Measurements from ENCODE around the gene LSM7. TPM values are rescaled to one million over a fixed set of nuclear protein-coding genes. Genes with fewer than 3 reads are reported as not detected.

LSM7 gene
- total RNA-seq, 1 experiment from 2014 or later, result 152 TPM

- H3K4me3 ChIP-seq (ENCODE audit: low read depth, low read length, poor library complexity, severe bottlenecking), result no peak overlapping the region
- no peaks in the 10 kb centered on the region for H3K9me3 ChIP-seq (ENCODE audit: low read depth, low read length, poor library complexity, severe bottlenecking)
- ChIA-PET POLR2A (ENCODE audit: low non-redundant PET) (interaction anchor here (0.7 kb wide), 1 partner anchor 9 kb away, joined by 5 read pairs; no protein-coding TSS in a partner anchor), CTCF (no interaction called here)
- TF ChIP-seq CTCF (conservative IDR thresholded peaks at IDR 0.05; ENCODE audit: low read depth, low read length), result no peak
- TF ChIP-seq EZH2 (IDR thresholded peaks at IDR 0.05; ENCODE audit: borderline replicate concordance, low read depth, low read length, poor library complexity, severe bottlenecking), result no peak
- DNase-seq (ENCODE audit: low spot score), result no peak
- H3K27me3 ChIP-seq (replicated peaks; ENCODE audit: insufficient read depth, low read depth, low read length, poor library complexity), result no peaks in the 10 kb centered on the region
- no peaks in the 10 kb centered on the region for H3K4me1 ChIP-seq (ENCODE audit: insufficient read depth, low read length, poor library complexity, severe bottlenecking)
- no TSS peak for BruUV-seq (replicated peaks)
- no peaks in the 10 kb centered on the region for H3K36me3 ChIP-seq (ENCODE audit: insufficient read depth, low read length, poor library complexity, severe bottlenecking)
- H3K27ac ChIP-seq (ENCODE audit: low read depth, low read length, poor library complexity, severe bottlenecking), result no peak overlapping the region
- intact Hi-C loops (cut with micrococcal nuclease; ENCODE audit: unreplicated experiment), result no loop called here
These were observed 43.3 kb upstream of the LSM7 start for GRCh38 chr19:2371656-2372055.

GRCh38 chr19:2365201-2365970, 37.0 kb upstream of the LSM7 start:
- peak; percentile 45 for DNase-seq (ENCODE audit: low spot score)
- CTCF ChIA-PET, result interaction anchor here (0.6 kb wide), 2 partner anchors 112 to 480 kb away, joined by 3 to 9 read pairs; partner anchors contain the start of gene ABHD17A
- no peak overlapping the region for H3K4me3 ChIP-seq (ENCODE audit: low read depth, low read length, poor library complexity, severe bottlenecking)
- no peak for TF ChIP-seq CTCF (conservative IDR thresholded peaks at IDR 0.05; ENCODE audit: low read depth, low read length)
- TF ChIP-seq EZH2 (IDR thresholded peaks at IDR 0.05; ENCODE audit: borderline replicate concordance, low read depth, low read length, poor library complexity, severe bottlenecking), result no peak
- intact Hi-C loops (cut with micrococcal nuclease; ENCODE audit: unreplicated experiment), result no loop called here
- no peaks in the 10 kb centered on the region for H3K4me1 ChIP-seq (ENCODE audit: insufficient read depth, low read length, poor library complexity, severe bottlenecking)
- H3K9me3 ChIP-seq (ENCODE audit: low read depth, low read length, poor library complexity, severe bottlenecking), result no peaks in the 10 kb centered on the region
- H3K27me3 ChIP-seq (replicated peaks; ENCODE audit: insufficient read depth, low read depth, low read length, poor library complexity), result peaks cover 5% of the 10 kb centered on the region
- POLR2A ChIA-PET (ENCODE audit: low non-redundant PET), result interaction anchor here (0.6 to 0.7 kb wide), 2 partner anchors 10 to 107 kb away, joined by 3 to 7 read pairs; no protein-coding TSS in a partner anchor
- no peaks in the 10 kb centered on the region for H3K36me3 ChIP-seq (ENCODE audit: insufficient read depth, low read length, poor library complexity, severe bottlenecking)
- H3K27ac ChIP-seq (ENCODE audit: low read depth, low read length, poor library complexity, severe bottlenecking), result no peak overlapping the region
- no TSS peak for BruUV-seq (replicated peaks)

DNA sequence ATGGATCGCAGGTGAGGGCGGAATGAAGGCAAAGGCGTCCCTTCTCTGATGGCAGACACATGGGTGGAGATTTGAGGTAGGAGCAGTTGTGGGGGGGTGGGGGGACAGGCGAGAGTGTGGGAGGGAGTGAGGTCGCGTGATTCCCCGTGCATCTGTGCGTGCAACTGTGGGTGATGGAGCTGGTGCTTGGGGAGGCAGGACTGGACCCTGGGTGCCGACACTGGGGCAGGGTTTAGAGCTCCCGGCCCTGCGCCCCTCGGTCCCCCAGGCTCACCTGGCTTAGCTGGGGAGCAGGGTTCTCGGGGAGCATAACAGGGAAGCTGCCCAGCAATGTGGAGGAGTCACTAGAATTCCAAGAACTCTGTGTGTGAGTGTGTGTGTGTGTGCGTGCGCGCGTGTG, 35.0 kb upstream of the LSM7 start:
- no peak overlapping the region for H3K27ac ChIP-seq (ENCODE audit: low read depth, low read length, poor library complexity, severe bottlenecking)
- peaks cover 21% of the 10 kb centered on the region for H3K27me3 ChIP-seq (replicated peaks; ENCODE audit: insufficient read depth, low read depth, low read length, poor library complexity)
- DNase-seq (ENCODE audit: low spot score), result no peak
- no peaks in the 10 kb centered on the region for H3K4me1 ChIP-seq (ENCODE audit: insufficient read depth, low read length, poor library complexity, severe bottlenecking)
- H3K9me3 ChIP-seq (ENCODE audit: low read depth, low read length, poor library complexity, severe bottlenecking), result no peaks in the 10 kb centered on the region
- ChIA-PET POLR2A (ENCODE audit: low non-redundant PET) (interaction anchor here (0.9 kb wide), 1 partner anchor 32 kb away, joined by 5 read pairs; no protein-coding TSS in a partner anchor), CTCF (no interaction called here)
- no peak for TF ChIP-seq EZH2 (IDR thresholded peaks at IDR 0.05; ENCODE audit: borderline replicate concordance, low read depth, low read length, poor library complexity, severe bottlenecking)
- no peak for TF ChIP-seq CTCF (conservative IDR thresholded peaks at IDR 0.05; ENCODE audit: low read depth, low read length)
- no peak overlapping the region for H3K4me3 ChIP-seq (ENCODE audit: low read depth, low read length, poor library complexity, severe bottlenecking)
- no TSS peak for BruUV-seq (replicated peaks)
- no peaks in the 10 kb centered on the region for H3K36me3 ChIP-seq (ENCODE audit: insufficient read depth, low read length, poor library complexity, severe bottlenecking)
- intact Hi-C loops (cut with micrococcal nuclease; ENCODE audit: unreplicated experiment), result no loop called here
